Heart right ventricle (tissue), 16 donors: ENCODE data around the gene GNB1L. TPM values are rescaled to one million over a fixed set of nuclear protein-coding genes. Genes with fewer than 3 reads are reported as not detected.

ENCODE experiments used
- ATAC-seq, 8 donors: fragments of 200-7000 bp; cut with Tn5 transposase; one replicate each; pipeline ENCODE4 v1.9.1; 2020; ENCODE audit warnings: mild to moderate bottlenecking in 8 of 8, moderate library complexity in 8 of 8, moderate number of reproducible peaks in 1 of 8
- DNase-seq, 2 donors: peaks; one replicate each; pipeline ENCODE4 v3.0.0-alpha.2; 2020
- H3K27ac ChIP-seq, 10 donors: fragments of 200-600 bp; sonication (generic) in 2 of 10; one replicate each; pipeline versions ENCODE4 v1.5.0 to v1.8.0; 2020 to 2022; ENCODE audit warnings: mild to moderate bottlenecking in 3 of 10
- H3K27me3 ChIP-seq, 7 donors: fragments of 200-600 bp; one replicate each; pipeline ENCODE4 v1.8.0; 2021 to 2022; ENCODE audit warnings: mild to moderate bottlenecking in 2 of 7
- H3K36me3 ChIP-seq, 9 donors: fragments of 200-600 bp; sonication (generic) in 1 of 9; one replicate each; pipeline versions ENCODE4 v1.5.0 to v1.8.0; 2020 to 2022; ENCODE audit warnings: mild to moderate bottlenecking in 2 of 9
- H3K4me1 ChIP-seq, 9 donors: fragments of 200-600 bp; sonication (generic) in 1 of 9; one replicate each; pipeline versions ENCODE4 v1.5.0 to v1.8.0; 2020 to 2022; ENCODE audit warnings: mild to moderate bottlenecking in 4 of 9
- H3K4me3 ChIP-seq, 10 donors: fragments of 200-600 bp; sonication (generic) in 2 of 10; one replicate each; pipeline versions ENCODE4 v1.5.0 to v1.8.0; 2020 to 2022; ENCODE audit warnings: mild to moderate bottlenecking in 7 of 10, moderate library complexity in 2 of 10
- H3K9me3 ChIP-seq, 11 donors: fragments of 200-600 bp in 10 of 11; sonication (generic) in 2 of 11; one replicate each; pipeline versions ENCODE4 v1.5.0 to v1.8.0; 2013 to 2022; ENCODE audit warnings: mild to moderate bottlenecking in 2 of 11, control low read depth in 1 of 11, moderate library complexity in 1 of 11
- WGBS, 2 donors: extraction: QIAGEN DNeasy Blood & Tissue Kit; methylation state at CpG; one replicate each; pipeline ENCODE4 v1.1.7; 2013; ENCODE audit warnings: inconsistent platforms in 1 of 2; 5-methylcytosine and 5-hydroxymethylcytosine counted together
- intact Hi-C, 10 donors: fragments of 100-400 bp; cut with DNase I; formaldehyde crosslinking; loops; one replicate each; pipeline versions ENCODE4 v1.11.1 to v1.14.2; 2022
- polyA plus RNA-seq, 2 donors: library from polyadenylated mRNA; stranded (reverse); fragments of 200-250 nt; gene quantifications; one replicate each; pipeline ENCODE4 v1.2.3, GENCODE V29; 2013
- total RNA-seq, 10 donors: library from RNA; stranded (reverse); fragmentation: NEBNext Ultra II Directional in 3 of 10; extraction: Animal tissue kit (Norgen Biotek cat#: 25700) in 3 of 10; gene quantifications; one replicate each; pipeline versions ENCODE4 v1.2.1 to v1.2.4, GENCODE V29; 2021 to 2023
- TF ChIP-seq, protein P1 (sequence below), 9 donors: fragments of 200-600 bp; sonication (generic) in 2 of 9; IDR thresholded peaks; one replicate each; pipeline versions ENCODE4 v1.5.0 to v1.8.0; 2021 to 2022; ENCODE audit warnings: antibody characterized with exemption in 9 of 9, mild to moderate bottlenecking in 5 of 9, moderate library complexity in 1 of 9
- donor health status: Arrhythmogenic right ventricular cardiomyopathy.
- donor health status: ischemic (EF 13 %, LVEDD 7.1; RV severe dilation, severe dysfunction).
- donor health status: healthy with polysubstance abuse.
- donor health status: DM: no; HTN: yes; CAD: no.
- donor health status: DM: no; HTN: no; CAD: no.
- donor health status: ischemic (EF 25% LVEDD 6.9; RV normal size, moderate dysfunction).
- donor health status: ischemic (EF 25% LVEDD 5.7; RV mildly dilated, moderate dysfunction).
- donor health status: healthy.
- donor health status: DM: yes; HTN: yes; CAD: no.
- donor health status: Ischemic cardiomyopathy.
- donor health status: ischemic (EF 35%, LVEDD 5.7; RV mildly dilated, moderate dysfunction).
- donor health status: nonischemic (EF 11% LVEDD 7.7; RV severe dilation, severe dysfunction).
- donor health status: DM: yes; HTN: yes; CAD: no.
- donor health status: PGD.
- donor health status: ischemic (EF 29% LVEDD 5.4; RV normal size, mild dysfunction).
- donor health status: nonischemic (EF 23%, LVEDD 6.1; RV moderate dilation, normal function).

The GNB1L gene
- total and polyA plus RNA-seq, 12 donors: 0.76 to 9.3 (median 1.9) TPM

DNA sequence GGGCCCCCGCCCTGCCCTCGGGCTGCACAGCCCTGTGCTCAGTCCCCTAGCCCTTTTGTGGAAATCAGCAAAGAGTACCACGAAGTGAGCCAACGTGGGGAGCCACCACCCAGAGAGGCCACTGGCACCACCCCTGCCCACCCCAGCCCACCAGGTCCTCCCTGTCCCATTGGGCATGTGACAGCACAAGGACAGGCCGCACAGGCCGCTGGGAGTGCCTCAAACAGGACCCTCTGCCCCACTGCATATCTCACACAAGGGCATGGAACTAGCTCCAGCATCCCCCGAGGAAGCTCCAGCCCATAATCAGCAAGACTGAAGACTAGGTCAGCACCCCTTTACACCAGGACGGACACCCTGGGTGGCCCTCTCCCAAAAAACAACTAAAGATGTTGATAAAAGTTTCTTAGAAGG is 29.7 kb downstream of the GNB1L start:
- no peak overlapping the region for H3K4me3 ChIP-seq
- no peak for ATAC-seq
- 96% methylated on average over 8 of the region's 8 CpGs for WGBS, 2 donors

DNA sequence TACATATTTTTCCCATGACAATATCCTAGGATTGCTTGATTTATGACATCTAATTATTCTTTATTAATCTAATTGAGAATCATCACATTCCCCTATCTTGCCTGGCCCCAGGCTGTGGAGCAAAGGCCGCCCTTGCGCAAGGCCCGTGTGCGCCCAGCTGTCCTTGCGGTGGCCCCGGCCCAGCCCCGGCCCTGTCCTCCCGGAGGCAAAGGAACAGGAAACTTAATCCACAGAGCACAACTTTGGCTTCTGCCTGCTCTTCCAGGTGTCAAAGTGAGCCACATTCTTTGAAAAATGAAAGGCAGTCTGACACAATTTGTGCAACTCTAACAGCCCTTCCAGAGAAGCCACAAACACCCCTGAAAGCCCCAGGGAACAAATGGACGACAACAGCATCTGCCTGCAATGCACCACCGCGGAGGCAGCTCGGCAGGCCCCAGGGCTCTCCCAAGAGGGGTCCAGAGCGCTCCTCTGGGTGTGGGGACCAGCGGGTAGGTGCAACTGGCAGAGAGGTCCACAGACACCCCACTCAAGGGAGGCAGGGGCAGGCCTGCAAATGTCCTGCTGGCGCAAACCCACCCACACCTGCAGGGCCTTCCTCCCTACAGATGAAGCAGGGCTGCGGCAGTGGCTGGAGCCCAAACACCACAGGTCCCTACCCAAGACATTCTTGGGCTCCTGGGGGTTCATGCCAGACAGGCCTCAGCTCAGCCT is 30.3 kb downstream of the GNB1L start:
- Histone ChIP-seq H3K4me3 (no peak overlapping the region), H3K36me3 (no peaks in the 10 kb centered on the region), H3K9me3 (no peaks in the 10 kb centered on the region), H3K4me1 (no peaks in the 10 kb centered on the region), H3K27ac (no peak overlapping the region), H3K27me3 (no peaks in the 10 kb centered on the region)
- TF ChIP-seq, protein P1, sequence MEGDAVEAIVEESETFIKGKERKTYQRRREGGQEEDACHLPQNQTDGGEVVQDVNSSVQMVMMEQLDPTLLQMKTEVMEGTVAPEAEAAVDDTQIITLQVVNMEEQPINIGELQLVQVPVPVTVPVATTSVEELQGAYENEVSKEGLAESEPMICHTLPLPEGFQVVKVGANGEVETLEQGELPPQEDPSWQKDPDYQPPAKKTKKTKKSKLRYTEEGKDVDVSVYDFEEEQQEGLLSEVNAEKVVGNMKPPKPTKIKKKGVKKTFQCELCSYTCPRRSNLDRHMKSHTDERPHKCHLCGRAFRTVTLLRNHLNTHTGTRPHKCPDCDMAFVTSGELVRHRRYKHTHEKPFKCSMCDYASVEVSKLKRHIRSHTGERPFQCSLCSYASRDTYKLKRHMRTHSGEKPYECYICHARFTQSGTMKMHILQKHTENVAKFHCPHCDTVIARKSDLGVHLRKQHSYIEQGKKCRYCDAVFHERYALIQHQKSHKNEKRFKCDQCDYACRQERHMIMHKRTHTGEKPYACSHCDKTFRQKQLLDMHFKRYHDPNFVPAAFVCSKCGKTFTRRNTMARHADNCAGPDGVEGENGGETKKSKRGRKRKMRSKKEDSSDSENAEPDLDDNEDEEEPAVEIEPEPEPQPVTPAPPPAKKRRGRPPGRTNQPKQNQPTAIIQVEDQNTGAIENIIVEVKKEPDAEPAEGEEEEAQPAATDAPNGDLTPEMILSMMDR (IDR thresholded peaks at IDR 0.05): no peak
- intact Hi-C loops: no loop called here
- DNase-seq (no peak), ATAC-seq (no peak)
- WGBS, 2 donors: 83 to 84% methylated on average over 16 of the region's 16 CpGs

More for the DNA sequence above, 29.7 kb downstream of the GNB1L start:
- intact Hi-C loops: no loop called here
- Histone ChIP-seq H3K36me3 (no peaks in the 10 kb centered on the region), H3K9me3 (no peaks in the 10 kb centered on the region), H3K27me3 (no peaks in the 10 kb centered on the region), H3K27ac (no peak overlapping the region), H3K4me1 (no peaks in the 10 kb centered on the region)
- TF ChIP-seq, protein P1 (IDR thresholded peaks at IDR 0.05): no peak
- DNase-seq: no peak

DNA sequence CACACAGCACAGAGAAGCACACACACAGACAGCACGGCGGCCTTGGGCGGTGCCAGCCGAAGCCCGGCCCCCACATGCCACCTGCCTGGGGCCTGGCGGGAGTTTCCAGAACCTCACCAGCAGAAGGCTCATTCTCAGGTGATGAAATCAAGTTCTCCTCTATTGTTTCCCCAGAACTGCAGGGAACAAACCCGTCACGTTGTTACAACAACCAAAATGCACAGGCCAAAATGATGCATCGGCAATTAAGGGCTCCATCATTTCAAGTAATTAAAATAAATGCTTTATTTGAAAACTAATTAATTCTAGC is 30.8 kb downstream of the GNB1L start:
- H3K27me3 ChIP-seq: no peaks in the 10 kb centered on the region
- DNase-seq (no peak), ATAC-seq (no peak)
- no peak overlapping the region for H3K4me3 ChIP-seq
- TF ChIP-seq, protein P1 (IDR thresholded peaks at IDR 0.05): no peak
- intact Hi-C loops: no loop called here
- 96 to 97% methylated on average over 9 of the region's 9 CpGs for WGBS, 2 donors
- H3K27ac ChIP-seq: no peak overlapping the region
- H3K36me3 ChIP-seq: no peaks in the 10 kb centered on the region
- H3K4me1 ChIP-seq: no peaks in the 10 kb centered on the region
- H3K9me3 ChIP-seq: no peaks in the 10 kb centered on the region

DNA sequence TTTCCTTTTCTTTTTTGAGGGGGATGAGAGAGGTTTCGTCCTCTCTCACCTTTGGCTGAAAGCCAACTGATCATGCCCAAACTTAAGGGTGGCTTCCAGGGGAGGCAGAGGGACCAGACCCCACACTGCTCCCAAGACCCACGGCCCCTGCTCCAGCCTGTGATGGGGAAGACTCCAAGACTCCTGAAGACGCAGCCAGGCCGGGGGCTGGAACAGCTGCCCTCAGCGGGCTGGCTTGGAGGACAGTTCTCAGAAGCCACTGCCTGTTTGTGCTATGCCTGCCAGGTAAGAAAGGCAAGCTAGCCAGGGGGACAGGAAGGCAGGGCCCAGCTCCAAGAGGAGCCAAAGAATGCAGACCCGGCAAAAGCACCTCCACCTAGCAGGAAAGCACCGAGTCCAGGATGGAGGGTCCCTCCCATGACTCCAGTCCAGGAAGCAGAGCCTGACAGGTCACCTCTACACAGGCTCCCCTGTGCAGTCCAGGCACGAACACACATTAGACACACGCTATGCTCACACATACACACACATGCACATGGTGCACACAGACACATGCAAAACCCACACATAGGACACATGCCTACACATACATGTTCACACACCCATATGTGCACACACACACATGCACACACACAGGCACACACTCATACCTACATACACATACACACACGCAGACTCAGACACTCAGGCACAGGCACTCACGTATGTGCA is 31.3 kb downstream of the GNB1L start:
- H3K27me3 ChIP-seq: no peaks in the 10 kb centered on the region
- DNase-seq (no peak), ATAC-seq (no peak)
- H3K4me3 ChIP-seq: no peak overlapping the region
- intact Hi-C loops: no loop called here
- no peaks in the 10 kb centered on the region for H3K36me3 ChIP-seq
- no peaks in the 10 kb centered on the region for H3K9me3 ChIP-seq
- WGBS, 2 donors: 84 to 87% methylated on average over 11 of the region's 11 CpGs
- TF ChIP-seq, protein P1 (IDR thresholded peaks at IDR 0.05): no peak
- no peak overlapping the region for H3K27ac ChIP-seq
- H3K4me1 ChIP-seq: no peaks in the 10 kb centered on the region
